Mucosa of stomach (tissue), 1 donor: Measurements from ENCODE around the gene NOTCH4.

ENCODE experiments used
- H3K27me3 ChIP-seq: one replicate; pipeline ENCODE4 v1.7.0; 2013; ENCODE audit warnings: mild to moderate bottlenecking, low read length; ENCODE audit not compliant: control insufficient read depth, insufficient read depth
- H3K36me3 ChIP-seq: one replicate; pipeline ENCODE4 v1.7.0; 2013; ENCODE audit warnings: low read length; ENCODE audit not compliant: control insufficient read depth, insufficient read depth
- H3K4me1 ChIP-seq: one replicate; pipeline ENCODE4 v1.7.0; 2013; ENCODE audit warnings: mild to moderate bottlenecking, low read length; ENCODE audit not compliant: control insufficient read depth, insufficient read depth
- H3K4me3 ChIP-seq: one replicate; pipeline ENCODE4 v1.7.0; 2013; ENCODE audit warnings: low read length
- H3K9ac ChIP-seq: one replicate; pipeline ENCODE4 v1.7.0; 2013; ENCODE audit warnings: mild to moderate bottlenecking, low read length, moderate library complexity
- H3K9me3 ChIP-seq: one replicate; pipeline ENCODE4 v1.7.0; 2013; ENCODE audit warnings: mild to moderate bottlenecking, low read length, moderate library complexity; ENCODE audit not compliant: control insufficient read depth
- donor health status: Pancreatic carcinoma.

The NOTCH4 gene

DNA sequence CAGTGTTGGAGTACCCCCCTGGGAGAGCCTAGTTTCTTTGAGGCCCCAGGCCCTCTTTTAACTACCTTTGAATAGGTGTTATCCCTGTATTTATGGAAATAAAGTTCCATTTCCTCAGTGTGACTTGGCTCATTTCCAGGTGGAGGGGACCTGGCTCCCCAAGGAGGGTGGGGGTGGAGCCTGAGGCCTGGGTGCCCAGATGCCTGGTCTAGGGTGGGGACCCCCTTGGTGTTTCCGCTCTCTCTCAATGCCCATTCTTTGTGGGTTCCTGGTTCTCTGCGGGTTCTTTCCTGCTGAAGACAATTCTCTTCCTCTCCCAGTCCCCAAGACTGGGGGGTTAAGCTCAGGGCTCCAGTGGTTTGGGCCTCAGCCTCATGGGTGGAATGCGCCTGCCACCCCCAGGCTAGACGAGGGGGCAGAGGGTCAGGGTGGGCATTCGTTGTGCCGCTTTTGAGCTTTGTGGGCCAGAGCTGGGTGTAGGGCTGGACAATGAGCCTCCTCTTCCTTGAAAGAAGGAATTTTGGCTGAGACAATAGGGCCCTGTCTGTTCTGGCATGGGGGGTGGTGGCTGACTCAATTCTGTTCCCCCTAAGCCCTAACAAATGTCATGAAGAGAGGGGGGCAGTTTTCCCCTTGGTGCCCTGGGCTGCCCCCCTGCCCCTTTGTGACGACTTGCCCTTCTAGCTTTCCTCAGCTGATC, 60.2 kb downstream of the NOTCH4 start:
- Histone ChIP-seq H3K4me1 (peaks cover 21% of the 10 kb centered on the region), H3K9me3 (no peaks in the 10 kb centered on the region), H3K36me3 (no peaks in the 10 kb centered on the region), H3K27me3 (no peaks in the 10 kb centered on the region), H3K4me3 (no peak overlapping the region), H3K9ac (no peak overlapping the region)

GRCh38 chr6:32158052-32158451, 65.8 kb downstream of the NOTCH4 start:
- Histone ChIP-seq H3K4me3 (no peak overlapping the region), H3K9me3 (no peaks in the 10 kb centered on the region), H3K4me1 (peaks cover 24% of the 10 kb centered on the region), H3K27me3 (no peaks in the 10 kb centered on the region), H3K9ac (no peak overlapping the region), H3K36me3 (peaks cover 9% of the 10 kb centered on the region)

DNA sequence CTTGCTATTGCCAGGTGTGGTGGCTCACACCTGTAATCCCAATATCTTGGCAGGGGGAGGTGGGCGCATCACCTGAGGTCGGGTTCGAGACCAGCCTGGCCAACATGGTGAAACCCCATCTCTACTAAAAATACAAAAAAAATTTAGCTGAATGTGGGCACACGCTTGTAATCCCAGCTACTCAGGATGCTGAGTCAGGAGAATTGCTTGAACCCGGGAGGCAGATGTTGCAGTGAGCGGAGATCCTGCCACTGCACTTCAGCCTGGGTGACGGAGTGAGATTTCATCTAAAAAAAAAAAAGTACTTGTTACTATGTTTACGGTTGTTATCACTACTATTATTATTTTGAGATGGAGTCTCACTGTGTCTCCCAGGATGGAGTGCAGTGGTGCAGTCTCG, 67.0 kb downstream of the NOTCH4 start:
- H3K4me3 ChIP-seq = no peak overlapping the region
- no peaks in the 10 kb centered on the region for H3K9me3 ChIP-seq
- H3K36me3 ChIP-seq = peaks cover 9% of the 10 kb centered on the region
- H3K27me3 ChIP-seq = no peaks in the 10 kb centered on the region
- H3K4me1 ChIP-seq = peaks cover 26% of the 10 kb centered on the region
- no peak overlapping the region for H3K9ac ChIP-seq

GRCh38 chr6:32154514-32155161, 69.2 kb downstream of the NOTCH4 start:
- Histone ChIP-seq H3K9ac (peak overlapping the region; percentile 86), H3K27me3 (no peaks in the 10 kb centered on the region), H3K4me1 (peaks cover 30% of the 10 kb centered on the region), H3K36me3 (peaks cover 9% of the 10 kb centered on the region), H3K4me3 (peak overlapping the region; percentile 95), H3K9me3 (no peaks in the 10 kb centered on the region)

DNA sequence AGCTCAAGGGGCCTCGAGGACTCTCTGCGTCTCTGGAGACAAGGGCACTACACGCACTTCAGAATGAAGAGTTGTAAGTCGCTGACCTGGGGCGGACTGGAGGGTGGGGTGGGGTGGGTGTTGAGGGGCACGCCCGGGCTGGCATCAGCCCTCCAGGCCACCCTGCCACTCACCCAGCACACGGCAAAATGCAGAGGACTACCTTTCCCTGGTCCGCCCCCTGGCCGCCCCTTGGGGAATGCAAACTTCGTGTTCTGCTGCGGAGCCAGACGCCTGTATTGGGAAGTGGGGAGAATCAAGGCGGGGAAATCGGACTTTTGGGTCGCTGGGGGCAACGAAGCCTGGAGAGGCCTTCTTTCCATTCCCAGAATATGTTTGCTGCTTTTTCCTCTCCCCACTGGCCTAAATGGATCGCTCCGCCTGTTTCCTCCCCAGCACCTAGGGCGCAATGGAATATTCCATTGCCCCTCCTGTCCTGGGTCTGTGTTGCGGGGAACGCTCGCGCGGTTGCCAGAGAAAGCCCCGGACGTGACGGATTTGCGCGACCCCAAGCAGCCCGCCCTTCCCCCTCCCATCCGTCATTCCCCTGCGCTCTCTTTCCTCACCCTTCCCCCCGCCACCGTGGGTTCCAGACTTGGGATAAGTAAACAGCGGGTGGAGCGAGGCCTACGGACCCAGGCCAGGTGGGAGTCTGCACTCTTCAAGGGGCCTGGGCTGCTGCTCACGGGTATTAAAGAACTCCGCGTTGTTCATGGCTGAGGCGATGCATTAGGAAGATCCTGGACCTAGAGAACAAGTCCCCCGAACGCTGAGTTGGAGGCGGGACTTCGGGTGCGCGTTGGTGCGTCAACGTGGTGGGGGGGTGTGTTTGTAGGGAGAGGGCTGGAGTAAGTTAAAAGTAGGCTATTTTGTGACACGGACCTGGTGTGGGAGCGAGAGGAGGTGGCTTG, 70.0 kb downstream of the NOTCH4 start, which contains the start of gene PPT2:
Gene PPT2, plus strand, starts transcription at position 578 of the 950 bp plus-strand sequence. CDS start 454 bp downstream, outside the sequence.
- no peaks in the 10 kb centered on the region for H3K9me3 ChIP-seq
- no peaks in the 10 kb centered on the region for H3K27me3 ChIP-seq
- H3K36me3 ChIP-seq = peaks cover 9% of the 10 kb centered on the region
- peak within 1 kb of the TSS; percentile 95 for H3K4me3 ChIP-seq
- peak within 1 kb of the TSS; percentile 86 for H3K9ac ChIP-seq
- H3K4me1 ChIP-seq = peaks cover 30% of the 10 kb centered on the region

DNA sequence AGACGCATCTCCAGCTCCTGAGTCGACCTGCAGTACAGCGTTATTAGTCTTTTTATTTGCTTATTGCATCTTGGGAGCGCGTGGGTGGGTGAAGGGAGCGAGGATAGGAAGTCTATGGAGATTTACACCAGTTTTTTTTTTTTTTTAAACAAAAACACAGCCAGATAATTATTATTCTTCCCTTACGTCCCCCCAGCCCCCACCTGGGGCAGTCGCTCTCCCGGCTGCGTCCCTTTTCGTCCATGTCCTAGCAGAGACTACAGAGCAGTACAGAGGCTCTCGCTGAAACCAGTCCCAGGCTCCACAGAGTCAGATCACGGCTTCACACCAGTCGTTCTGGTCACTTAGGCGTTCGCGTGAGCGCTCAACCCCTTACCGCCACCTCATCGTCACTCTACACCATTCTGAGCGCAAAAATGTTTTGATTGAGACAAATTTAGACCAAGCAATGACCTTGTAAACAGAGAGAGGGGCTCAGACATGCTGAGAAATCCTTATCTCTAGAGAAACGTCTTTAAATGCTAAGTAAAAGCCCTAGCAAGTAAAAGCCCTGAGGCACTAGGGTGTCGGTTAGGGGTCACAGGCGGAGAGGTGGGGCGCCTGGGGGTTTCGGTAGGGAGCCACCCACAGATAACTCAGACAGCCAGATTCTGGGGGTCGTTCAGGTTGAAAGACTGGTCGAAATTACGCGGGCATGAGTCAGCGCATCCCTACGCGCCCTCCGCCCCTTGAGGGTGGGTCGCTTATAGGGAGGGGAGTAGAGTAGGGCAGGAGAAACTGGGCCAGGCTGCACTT, 70.9 kb downstream of the NOTCH4 start:
- Histone ChIP-seq H3K4me1 (peaks cover 30% of the 10 kb centered on the region), H3K27me3 (no peaks in the 10 kb centered on the region), H3K4me3 (peak overlapping the region; percentile 95), H3K9ac (peak overlapping the region; percentile 86), H3K9me3 (no peaks in the 10 kb centered on the region), H3K36me3 (peaks cover 6% of the 10 kb centered on the region)

GRCh38 chr6:32151863-32152768, 71.8 kb downstream of the NOTCH4 start, which contains the start of gene PRRT1:
TSS of gene PRRT1 (minus strand) at chr6:32151939. CDS start at chr6:32151827, 112 bp downstream.
- Histone ChIP-seq H3K4me1 (peaks cover 30% of the 10 kb centered on the region), H3K9me3 (no peaks in the 10 kb centered on the region), H3K27me3 (no peaks in the 10 kb centered on the region), H3K4me3 (no peak within 1 kb of the TSS), H3K9ac (no peak within 1 kb of the TSS), H3K36me3 (no peaks in the 10 kb centered on the region)

- Histone ChIP-seq H3K4me3 (no peak overlapping the region), H3K27me3 (no peaks in the 10 kb centered on the region), H3K4me1 (peaks cover 36% of the 10 kb centered on the region), H3K9me3 (no peaks in the 10 kb centered on the region), H3K36me3 (no peaks in the 10 kb centered on the region), H3K9ac (no peak overlapping the region)
Observed at GRCh38 chr6:32151181-32151862, 72.5 kb downstream of the NOTCH4 start.

DNA sequence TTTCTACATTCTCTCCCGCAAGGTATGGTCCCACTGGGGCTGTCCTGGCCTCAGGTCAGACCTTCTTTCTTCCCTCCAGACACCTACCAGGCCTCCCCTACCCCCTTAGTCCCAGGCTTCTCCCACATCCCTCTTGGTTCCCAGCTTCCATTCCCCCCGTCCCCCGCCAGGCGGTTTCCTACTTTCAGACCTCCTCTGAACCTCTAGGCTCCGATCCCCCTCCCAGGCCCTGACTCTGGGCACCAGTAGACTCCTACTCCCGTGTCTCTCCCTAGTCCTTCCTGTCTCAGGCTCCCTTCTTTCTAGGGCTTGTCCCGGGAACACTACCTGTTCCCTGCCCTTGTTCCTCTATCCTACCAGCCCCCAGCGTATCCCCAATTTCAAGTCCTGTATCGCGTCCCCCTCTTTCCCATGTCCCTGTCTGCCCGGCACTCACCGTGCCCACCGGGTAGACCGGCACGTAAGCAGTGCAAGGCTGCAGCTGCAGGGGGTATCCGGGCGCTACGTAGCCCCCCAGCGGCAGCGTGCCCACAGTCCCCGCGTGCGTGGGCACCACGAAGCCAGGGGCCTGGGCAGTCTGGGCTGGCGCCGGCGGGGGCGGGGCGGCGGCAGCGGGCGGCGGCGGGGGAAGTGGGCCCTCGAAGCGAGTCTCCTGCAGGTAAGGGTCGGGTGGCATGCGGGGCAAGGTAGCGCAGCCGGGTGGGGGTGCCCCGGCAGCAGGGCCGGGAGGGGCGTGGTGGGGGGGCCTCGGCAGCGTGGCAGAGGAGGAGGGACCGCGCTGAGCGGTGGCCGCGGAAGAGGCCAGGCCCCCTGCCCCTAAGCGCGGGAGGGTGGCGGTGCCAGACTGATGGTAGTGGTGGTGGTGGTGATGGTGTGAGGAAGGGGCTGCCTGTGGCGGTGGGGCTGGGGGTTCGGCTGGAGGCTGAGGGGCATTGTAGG, 73.7 kb downstream of the NOTCH4 start:
- peaks cover 33% of the 10 kb centered on the region for H3K4me1 ChIP-seq
- no peak overlapping the region for H3K9ac ChIP-seq
- no peak overlapping the region for H3K4me3 ChIP-seq
- no peaks in the 10 kb centered on the region for H3K9me3 ChIP-seq
- no peaks in the 10 kb centered on the region for H3K36me3 ChIP-seq
- H3K27me3 ChIP-seq = no peaks in the 10 kb centered on the region
